Bladder microvascular endothelial cell (primary cell): Measurements from ENCODE around the gene ZDHHC21. TPM values are rescaled to one million over a fixed set of nuclear protein-coding genes. Genes with fewer than 3 reads are reported as not detected.

Experiments used
- total RNA-seq: library from RNA; depleted of rRNA; stranded (reverse); fragments of >200 nt; gene quantifications from 2 replicates; pipeline ENCODE4 v1.2.3, GENCODE V29; 2014

ZDHHC21 gene
- total RNA-seq, result 11.0 and 17.6 TPM in 2 replicates

GRCh38 chr9:14693251-14693861 lies at the start of gene ZDHHC21:
Gene ZDHHC21 (minus strand): TSS chr9:14693432. CDS start chr9:14674340, 19,092 bp downstream.

GRCh38 chr9:14722391-14723035 lies 29.3 kb upstream of the ZDHHC21 start, which contains the start of gene CER1:
Gene CER1 (minus strand): TSS chr9:14722733. CDS start chr9:14722672, 61 bp downstream.

Other genes with a start within 250 kb of the ZDHHC21 start
- gene CER1, start 29.3 kb upstream of the ZDHHC21 start, total RNA-seq, result not detected in 2 replicates
- gene FREM1, start 217.0 kb upstream of the ZDHHC21 start, total RNA-seq, result 0.16 TPM in 1 of 2 replicates, not detected in the other